ENCODE results near the gene ROPN1L.

DNA sequence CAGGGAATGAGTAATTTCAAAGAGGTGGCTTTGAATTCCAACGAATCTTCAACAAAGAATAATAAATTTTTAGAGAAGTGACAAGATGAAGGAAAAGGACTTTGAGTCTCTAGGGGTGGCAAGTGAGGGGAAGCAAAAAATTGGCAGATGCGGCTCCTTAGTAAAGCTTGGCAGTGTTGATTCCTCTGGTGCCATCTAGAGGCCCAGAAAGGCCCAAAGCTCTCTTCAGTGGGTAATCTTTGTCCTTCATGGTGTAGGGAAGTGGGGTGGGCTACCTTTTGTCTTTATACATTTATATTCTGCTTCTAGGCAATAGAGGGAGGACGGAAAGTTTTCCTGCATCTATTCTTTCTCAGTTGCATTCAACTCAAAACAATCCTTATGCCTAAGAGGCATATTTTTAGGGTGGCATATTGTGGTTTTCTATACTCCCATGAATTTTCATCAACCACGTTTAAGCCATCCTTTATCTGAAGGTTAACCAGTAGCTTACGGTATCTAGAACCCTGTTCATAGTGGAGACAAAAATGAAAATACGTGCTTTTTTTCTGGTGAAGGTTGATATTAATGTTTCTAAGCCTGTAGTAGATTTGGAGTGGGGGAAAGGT lies 17.5 kb upstream of the ROPN1L start:
- TF ChIP-seq, protein P1, sequence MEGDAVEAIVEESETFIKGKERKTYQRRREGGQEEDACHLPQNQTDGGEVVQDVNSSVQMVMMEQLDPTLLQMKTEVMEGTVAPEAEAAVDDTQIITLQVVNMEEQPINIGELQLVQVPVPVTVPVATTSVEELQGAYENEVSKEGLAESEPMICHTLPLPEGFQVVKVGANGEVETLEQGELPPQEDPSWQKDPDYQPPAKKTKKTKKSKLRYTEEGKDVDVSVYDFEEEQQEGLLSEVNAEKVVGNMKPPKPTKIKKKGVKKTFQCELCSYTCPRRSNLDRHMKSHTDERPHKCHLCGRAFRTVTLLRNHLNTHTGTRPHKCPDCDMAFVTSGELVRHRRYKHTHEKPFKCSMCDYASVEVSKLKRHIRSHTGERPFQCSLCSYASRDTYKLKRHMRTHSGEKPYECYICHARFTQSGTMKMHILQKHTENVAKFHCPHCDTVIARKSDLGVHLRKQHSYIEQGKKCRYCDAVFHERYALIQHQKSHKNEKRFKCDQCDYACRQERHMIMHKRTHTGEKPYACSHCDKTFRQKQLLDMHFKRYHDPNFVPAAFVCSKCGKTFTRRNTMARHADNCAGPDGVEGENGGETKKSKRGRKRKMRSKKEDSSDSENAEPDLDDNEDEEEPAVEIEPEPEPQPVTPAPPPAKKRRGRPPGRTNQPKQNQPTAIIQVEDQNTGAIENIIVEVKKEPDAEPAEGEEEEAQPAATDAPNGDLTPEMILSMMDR (IDR thresholded peaks at IDR 0.05): peak; percentile 70
- no peak for TF ChIP-seq ZFX (IDR thresholded peaks at IDR 0.05; ENCODE audit: borderline replicate concordance)

Measured in 22Rv1 (cell line).